Uterus (tissue), 2 donors: ENCODE data around the gene ZNF839.

ENCODE experiments used
- POLR2A ChIP-seq, 2 donors: fragments of 450-650 bp; IDR thresholded peaks; one replicate each; pipeline ENCODE4 v1.6.1; 2016; ENCODE audit warnings: antibody characterized with exemption in 2 of 2, mild to moderate bottlenecking in 1 of 2, moderate library complexity in 1 of 2
- TF ChIP-seq, protein P1 (sequence below), 4 experiments: fragments of 200-600 bp in 2 of 4; fragments of 450-650 bp in 2 of 4; sonication (generic) in 2 of 4; IDR thresholded peaks; one replicate each; pipeline ENCODE4 v1.5.1; 2016 to 2019; ENCODE audit warnings: antibody characterized with exemption in 4 of 4, mild to moderate bottlenecking in 2 of 4, moderate library complexity in 1 of 4

DNA sequence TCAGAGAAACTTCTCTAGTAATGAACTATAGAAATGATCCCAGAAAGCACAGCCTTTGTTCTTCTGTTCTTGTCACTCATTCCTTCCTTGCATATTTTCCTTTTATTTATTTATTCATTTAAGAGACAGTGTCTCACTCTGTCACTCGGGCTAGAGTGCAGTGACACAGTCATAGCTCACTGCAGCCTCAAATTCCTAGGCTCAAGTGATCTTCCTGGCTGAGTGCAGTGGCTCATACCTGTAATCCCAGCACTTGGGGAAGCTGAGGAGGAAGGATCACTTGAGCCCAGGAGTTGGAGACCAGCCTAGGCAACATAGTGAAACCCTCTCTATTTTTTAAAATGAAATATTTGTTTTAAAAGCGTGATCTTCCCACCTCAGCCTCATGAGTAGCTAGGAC is 54.7 kb downstream of the ZNF839 start:
- TF ChIP-seq, protein P1, sequence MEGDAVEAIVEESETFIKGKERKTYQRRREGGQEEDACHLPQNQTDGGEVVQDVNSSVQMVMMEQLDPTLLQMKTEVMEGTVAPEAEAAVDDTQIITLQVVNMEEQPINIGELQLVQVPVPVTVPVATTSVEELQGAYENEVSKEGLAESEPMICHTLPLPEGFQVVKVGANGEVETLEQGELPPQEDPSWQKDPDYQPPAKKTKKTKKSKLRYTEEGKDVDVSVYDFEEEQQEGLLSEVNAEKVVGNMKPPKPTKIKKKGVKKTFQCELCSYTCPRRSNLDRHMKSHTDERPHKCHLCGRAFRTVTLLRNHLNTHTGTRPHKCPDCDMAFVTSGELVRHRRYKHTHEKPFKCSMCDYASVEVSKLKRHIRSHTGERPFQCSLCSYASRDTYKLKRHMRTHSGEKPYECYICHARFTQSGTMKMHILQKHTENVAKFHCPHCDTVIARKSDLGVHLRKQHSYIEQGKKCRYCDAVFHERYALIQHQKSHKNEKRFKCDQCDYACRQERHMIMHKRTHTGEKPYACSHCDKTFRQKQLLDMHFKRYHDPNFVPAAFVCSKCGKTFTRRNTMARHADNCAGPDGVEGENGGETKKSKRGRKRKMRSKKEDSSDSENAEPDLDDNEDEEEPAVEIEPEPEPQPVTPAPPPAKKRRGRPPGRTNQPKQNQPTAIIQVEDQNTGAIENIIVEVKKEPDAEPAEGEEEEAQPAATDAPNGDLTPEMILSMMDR (IDR thresholded peaks at IDR 0.05): no peak
- no peak for TF ChIP-seq POLR2A (IDR thresholded peaks at IDR 0.05)
